ENCODE measurements around the gene ZNF732.
"Not testable (repeated sequence)": the region's sequence is repeated elsewhere in the genome, so short reads cannot be mapped to it uniquely, and the experiment has no call there.

ZNF732 gene

DNA sequence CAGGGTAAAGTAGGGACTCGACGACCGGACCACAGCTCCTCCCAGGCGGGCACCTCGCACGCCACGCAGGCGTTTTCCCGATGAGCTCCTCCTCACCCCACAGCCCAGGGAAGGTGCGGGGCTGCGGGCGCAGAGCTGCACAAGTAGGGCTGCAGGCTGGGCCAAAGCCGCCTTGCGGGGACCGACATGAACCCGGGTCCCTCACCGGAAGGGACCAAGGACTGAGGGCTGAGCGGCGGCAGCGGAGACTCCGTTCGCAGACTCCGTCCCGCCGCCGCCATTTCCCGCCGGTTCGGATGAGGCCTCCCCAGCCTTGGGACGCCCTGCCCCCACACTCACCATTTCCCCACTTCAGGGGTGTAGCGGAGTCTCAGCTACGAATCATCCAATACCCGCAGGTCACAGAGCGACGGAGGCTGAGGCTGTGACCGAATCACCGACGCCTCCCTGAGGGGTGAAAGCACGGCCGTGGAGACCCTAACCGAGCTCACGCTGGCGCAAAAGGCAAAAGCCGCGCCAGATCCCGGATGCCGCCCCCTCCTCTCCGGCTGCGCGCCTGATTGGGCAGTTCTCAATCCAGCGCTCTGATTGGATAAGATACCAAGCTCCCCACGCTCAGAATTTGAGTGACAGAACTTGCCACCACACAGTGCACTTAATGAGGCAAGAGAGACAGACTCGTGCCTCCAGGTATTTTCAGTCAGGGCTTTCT, at the start of gene ZNF732:
TSS of gene ZNF732 (minus strand) at position 506 of the 712 bp plus-strand sequence. CDS start at position 342, 164 bp downstream.
- no peak for DNase-seq

DNA sequence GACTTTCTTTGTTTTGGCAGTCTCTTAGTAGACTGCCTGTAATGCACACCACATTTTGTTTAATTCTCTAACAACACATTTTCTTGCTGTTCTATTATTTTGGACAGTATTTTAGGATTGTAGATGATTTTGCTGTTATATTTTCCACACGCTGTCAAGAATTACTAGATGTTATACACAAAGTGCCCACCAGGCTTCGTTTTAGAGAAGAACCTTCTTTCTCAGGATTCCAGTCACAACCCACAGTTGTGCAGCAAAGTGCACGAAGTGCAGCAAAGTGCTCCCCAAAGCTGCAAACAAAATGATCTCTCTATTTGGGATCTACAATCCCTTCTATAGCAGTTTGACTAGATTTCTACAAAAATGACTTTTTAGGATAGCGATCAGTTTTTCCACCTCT, 34.7 kb upstream of the ZNF732 start:
- no peak for DNase-seq

GRCh38 chr4:338759-339097, 33.5 kb upstream of the ZNF732 start:
- DNase-seq = peak; percentile 54

DNA sequence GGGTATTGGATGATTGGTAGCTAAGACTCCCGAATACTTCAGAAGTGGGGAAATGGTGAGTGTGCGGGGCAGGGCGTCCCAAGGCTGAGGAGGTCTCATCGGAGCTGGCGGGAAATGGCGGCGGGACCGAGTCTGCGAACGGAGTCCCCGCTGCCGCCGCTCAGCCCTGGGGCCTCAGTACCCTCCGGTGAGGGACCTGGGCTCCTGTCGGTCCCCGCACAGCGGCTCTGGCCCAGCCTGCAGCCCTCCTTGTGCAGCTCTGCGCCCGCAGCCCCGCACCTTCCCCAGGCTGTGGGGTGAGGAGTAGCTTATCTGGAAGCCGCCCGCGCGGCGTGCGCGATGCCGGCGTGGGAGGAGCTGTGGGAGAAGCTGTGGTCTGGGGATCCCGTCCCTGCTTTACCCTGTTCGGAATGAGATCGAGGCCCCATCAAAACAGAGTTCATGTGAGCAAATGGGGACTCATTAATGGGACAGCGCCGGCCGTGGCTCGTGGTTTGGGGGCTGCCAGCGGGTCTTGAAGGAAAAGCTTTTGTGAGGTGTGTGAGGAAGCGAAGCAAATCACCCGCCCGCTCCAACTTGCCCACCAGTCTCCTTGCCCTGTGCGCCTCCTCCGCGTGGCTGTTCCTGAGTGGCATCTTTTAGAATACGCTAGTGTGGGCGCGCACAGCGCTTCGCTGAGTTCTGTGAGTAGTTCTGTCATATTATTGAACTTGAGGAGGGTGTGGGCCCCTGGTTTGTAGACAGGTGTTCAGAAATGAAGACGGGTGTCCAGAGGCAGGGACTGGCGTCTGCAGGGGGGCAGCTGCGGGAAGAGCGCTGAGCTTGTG, 32.9 kb upstream of the ZNF732 start:
- no peak for DNase-seq

- peak; percentile 98 for DNase-seq
These were observed 32.1 kb upstream of the ZNF732 start, which contains the start of gene ZNF141 for GRCh38 chr4:337143-337931. TSS of gene ZNF141 (plus strand) at chr4:337814. CDS start at chr4:337984, 170 bp downstream.

DNA sequence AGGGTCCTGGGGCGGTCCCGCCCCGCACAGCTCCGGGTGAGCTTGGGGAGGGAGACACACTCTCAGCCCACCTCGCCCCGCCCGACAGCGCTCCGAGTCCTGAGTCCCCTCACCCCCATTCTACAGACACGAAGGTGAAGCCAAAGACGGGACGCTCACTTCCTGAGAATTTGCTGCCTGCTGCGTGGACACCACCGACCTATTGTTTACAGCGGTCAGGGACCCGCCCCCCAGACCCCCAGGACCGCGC, 31.5 kb upstream of the ZNF732 start:
- no peak for DNase-seq

DNA sequence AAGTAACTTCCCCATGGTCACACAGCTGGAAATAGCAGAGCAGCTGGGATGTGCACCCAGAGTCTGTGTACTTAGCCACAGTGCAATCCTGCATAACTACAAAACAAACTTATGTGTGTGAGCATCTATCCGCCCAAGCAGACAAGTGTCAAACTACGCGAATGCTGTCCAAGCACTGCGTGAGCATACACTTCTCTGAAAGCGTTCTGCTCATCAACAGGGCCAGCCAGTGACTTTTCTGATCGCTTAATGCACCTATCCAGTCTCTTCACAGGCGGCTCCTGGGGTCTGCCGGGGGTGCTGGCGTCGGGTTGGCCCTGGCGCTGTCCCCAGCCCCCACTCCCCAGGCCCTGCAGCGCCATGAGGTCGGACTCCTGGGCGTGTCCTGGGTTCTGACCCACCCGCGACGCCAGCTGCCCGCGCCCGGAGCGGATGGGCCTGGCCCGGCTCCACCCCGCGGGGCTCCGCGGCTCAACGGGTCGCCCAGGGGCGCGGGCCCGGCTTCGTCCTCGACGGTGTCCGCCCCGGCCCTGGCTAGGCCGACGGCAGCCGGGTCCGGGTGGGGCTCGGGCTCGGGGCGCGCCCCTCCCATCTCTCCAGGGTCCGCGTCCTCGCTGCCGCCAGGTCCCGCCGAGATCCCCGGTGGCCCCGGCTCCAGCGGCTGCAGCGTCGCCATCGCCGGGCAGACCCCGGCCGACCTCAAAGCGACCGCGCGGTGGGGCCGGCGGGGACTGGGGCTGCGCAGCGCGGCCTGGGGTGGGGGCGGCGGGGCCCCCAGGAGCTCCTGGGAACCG, 31.0 kb upstream of the ZNF732 start:
- DNase-seq = peak; percentile 52

- no peak for DNase-seq
These were observed 30.2 kb upstream of the ZNF732 start for GRCh38 chr4:335515-335914.

GRCh38 chr4:328729-329128, 23.5 kb upstream of the ZNF732 start:
- DNase-seq = no peak

- no peak for DNase-seq
These were observed 9.1 kb upstream of the ZNF732 start for GRCh38 chr4:314296-314903.

DNA sequence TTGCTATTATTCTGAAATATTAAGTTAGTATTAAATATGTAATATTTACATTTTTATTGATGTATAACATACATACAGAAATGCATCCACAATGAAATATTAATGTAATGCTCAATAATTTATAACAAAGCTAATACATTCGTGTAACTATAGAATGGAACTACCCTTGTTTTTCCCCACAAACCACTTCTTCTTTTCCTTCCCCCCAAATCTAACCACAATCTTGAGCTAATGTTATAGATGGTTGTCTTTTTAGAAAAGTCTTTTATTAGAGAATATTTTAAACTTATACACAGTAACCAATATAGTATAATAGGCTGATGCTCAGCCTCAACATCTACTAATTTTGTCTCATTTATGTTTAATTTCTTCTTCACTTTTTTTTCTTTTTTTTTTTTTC, 4.5 kb upstream of the ZNF732 start:
- DNase-seq = no peak

GRCh38 chr4:306551-306961, 1.3 kb upstream of the ZNF732 start:
- DNase-seq = no peak

- not testable (repeated sequence) for DNase-seq
These were observed 758 bp downstream of the ZNF732 start for GRCh38 chr4:304516-304915.

- no peak for DNase-seq
These were observed 2.9 kb downstream of the ZNF732 start for GRCh38 chr4:302381-302780.

DNA sequence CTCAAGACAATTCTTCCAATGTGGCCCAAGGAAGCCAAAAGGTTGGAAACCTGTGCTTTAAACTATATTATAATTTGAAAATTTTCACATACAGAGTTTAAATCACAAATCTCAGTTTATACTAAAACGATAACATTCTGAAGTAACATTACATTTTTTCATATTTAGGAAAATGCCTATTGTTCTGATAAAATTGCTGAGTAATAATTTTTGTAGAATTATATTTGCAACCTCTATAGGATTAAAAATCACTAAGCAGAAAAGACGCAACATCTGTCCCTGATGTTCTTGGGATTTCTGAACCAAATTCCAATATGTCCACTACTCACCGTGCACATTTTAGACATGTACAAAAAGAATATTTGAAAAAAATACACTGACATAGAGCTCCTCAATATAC, 10.5 kb downstream of the ZNF732 start:
- DNase-seq = no peak

GRCh38 chr4:288891-289290, 16.4 kb downstream of the ZNF732 start:
- no peak for DNase-seq

GRCh38 chr4:273309-274017, 31.8 kb downstream of the ZNF732 start:
- DNase-seq = no peak

DNA sequence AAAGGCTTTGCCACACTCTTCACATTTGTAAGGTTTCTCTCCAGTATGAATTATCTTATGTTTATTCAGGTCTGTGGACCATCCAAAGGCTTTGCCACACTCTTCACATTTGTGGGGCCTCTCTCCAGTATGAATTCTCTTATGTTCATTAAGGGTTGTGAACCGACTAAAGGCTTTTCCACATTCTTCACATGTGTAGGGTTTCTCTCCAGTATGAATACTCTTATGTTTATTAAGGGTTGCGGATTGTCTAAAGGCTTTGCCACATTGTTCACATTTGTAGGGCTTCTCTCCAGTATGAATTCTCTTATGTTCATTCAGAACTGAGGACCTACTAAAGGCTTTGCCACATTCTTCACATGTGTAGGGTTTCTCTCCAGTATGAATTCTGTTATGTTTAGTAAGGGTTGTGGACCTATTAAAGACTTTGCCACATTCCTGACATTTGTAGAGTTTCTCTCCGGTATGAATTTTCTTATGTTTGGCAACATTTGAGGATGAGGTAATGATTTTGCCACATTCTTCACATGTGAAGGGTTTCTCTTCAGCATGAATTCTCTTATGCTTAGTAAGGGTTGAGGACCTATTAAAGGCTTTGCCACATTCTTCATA, 33.7 kb downstream of the ZNF732 start:
- no peak for DNase-seq

- DNase-seq = not testable (repeated sequence)
These were observed 46.0 kb downstream of the ZNF732 start for GRCh38 chr4:259240-259639.

- DNase-seq = no peak
These were observed 48.8 kb downstream of the ZNF732 start for GRCh38 chr4:256492-256891.
